GM18505 (cell line): ENCODE measurements around the gene KLRD1.
"Not testable (repeated sequence)": the region's sequence is repeated elsewhere in the genome, so short reads cannot be mapped to it uniquely, and the experiment has no call there.

Source experiments
- ATAC-seq: cut with Tn5 transposase; IDR thresholded peaks from one replicate; pipeline ENCODE4 v1.9.1; 2021; ENCODE audit not compliant: unreplicated experiment
- POLR2A ChIP-seq: IDR thresholded peaks from 4 replicates; pipeline ENCODE4 v1.6.1; 2011; ENCODE audit warnings: borderline replicate concordance; ENCODE audit not compliant: insufficient read depth, insufficient read length; ENCODE audit errors: extremely low read depth

The KLRD1 gene

GRCh38 chr12:10369557-10370415, 62.1 kb downstream of the KLRD1 start:
- no peak for TF ChIP-seq POLR2A
- no peak for ATAC-seq

DNA sequence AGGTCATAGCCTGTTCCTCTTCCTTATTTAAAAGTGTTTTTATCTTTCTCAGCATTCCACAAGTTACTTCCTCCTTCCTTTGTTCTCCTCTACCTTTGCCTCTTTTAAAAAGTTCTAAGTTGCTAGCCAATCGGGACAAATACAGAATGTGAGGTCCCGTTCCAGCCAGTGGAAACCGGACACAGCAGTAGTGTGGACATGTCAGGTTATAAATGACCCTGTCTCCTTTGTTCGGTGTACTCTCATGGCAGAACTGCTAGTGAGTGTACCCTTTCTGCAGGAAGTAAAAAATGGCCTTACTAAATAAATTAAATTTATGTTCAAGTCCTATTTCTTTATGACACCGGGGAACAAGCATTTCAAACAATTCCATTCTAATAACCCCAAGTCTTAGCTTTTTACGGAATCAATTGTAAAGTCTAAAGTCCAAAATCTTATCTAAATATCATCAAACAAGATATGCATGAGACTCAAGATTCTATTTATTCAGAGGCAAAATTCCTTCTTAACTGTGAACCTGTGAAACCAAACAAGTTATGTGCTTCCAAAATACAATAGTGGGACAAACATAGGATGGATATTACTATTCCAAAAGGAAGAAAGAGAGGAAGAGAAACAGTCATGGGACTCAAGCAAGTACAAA, 64.3 kb downstream of the KLRD1 start:
- not testable (repeated sequence) for ATAC-seq

GRCh38 chr12:10372559-10372958, 64.9 kb downstream of the KLRD1 start:
- TF ChIP-seq POLR2A: no peak

GRCh38 chr12:10374624-10375018, 67.0 kb downstream of the KLRD1 start:
- no peak for ATAC-seq
- no peak for TF ChIP-seq POLR2A

More at GRCh38 chr12:10372559-10372958, 64.9 kb downstream of the KLRD1 start:
- ATAC-seq: no peak

- ATAC-seq: not testable (repeated sequence)
These were observed 71.1 kb downstream of the KLRD1 start for GRCh38 chr12:10378737-10379136.
